ENCODE results near the gene PIGQ.
A peak's percentile ranks its signal among the peaks of the same experiment; 100 is the strongest.
"Not testable (repeated sequence)": the region's sequence is repeated elsewhere in the genome, so short reads cannot be mapped to it uniquely, and the experiment has no call there.

The PIGQ gene

GRCh38 chr16:595942-596735, 26.4 kb downstream of the PIGQ start:
- no peak for DNase-seq (ENCODE audit: low read depth)
- H3K4me3 ChIP-seq (ENCODE audit: low read depth, low read length): no peak overlapping the region
- in situ Hi-C loops (cut with HindIII; ENCODE audit: low sequenced_read_pairs): no loop called here
- TF ChIP-seq CTCF (IDR thresholded peaks at IDR 0.05; ENCODE audit: low read depth, low read length, missing control alignments): no peak

GRCh38 chr16:596736-597060, 26.9 kb downstream of the PIGQ start:
- in situ Hi-C loops (cut with HindIII; ENCODE audit: low sequenced_read_pairs): no loop called here

GRCh38 chr16:597655-598054, 27.9 kb downstream of the PIGQ start:
- in situ Hi-C loops (cut with HindIII; ENCODE audit: low sequenced_read_pairs); DNase-seq (ENCODE audit: low read depth); H3K4me3 ChIP-seq (ENCODE audit: low read depth, low read length): not testable (repeated sequence)

More at GRCh38 chr16:596736-597060, 26.9 kb downstream of the PIGQ start:
- TF ChIP-seq CTCF (IDR thresholded peaks at IDR 0.05; ENCODE audit: low read depth, low read length, missing control alignments): no peak
- DNase-seq (ENCODE audit: low read depth): no peak
- H3K4me3 ChIP-seq (ENCODE audit: low read depth, low read length): no peak overlapping the region

- H3K4me3 ChIP-seq (ENCODE audit: low read depth, low read length): no peak overlapping the region
- TF ChIP-seq CTCF (IDR thresholded peaks at IDR 0.05; ENCODE audit: low read depth, low read length, missing control alignments): no peak
- in situ Hi-C loops (cut with HindIII; ENCODE audit: low sequenced_read_pairs): no loop called here
- no peak for DNase-seq (ENCODE audit: low read depth)
These were observed 29.3 kb downstream of the PIGQ start for GRCh38 chr16:598823-599739.

- H3K4me3 ChIP-seq (ENCODE audit: low read depth, low read length): no peak overlapping the region
- peak; percentile 50 for TF ChIP-seq CTCF (IDR thresholded peaks at IDR 0.05; ENCODE audit: low read depth, low read length, missing control alignments)
- in situ Hi-C loops (cut with HindIII; ENCODE audit: low sequenced_read_pairs): no loop called here
- DNase-seq (ENCODE audit: low read depth): no peak
These were observed 31.0 kb downstream of the PIGQ start for GRCh38 chr16:600781-601180.

- in situ Hi-C loops (cut with HindIII; ENCODE audit: low sequenced_read_pairs): no loop called here
- no peak overlapping the region for H3K4me3 ChIP-seq (ENCODE audit: low read depth, low read length)
- DNase-seq (ENCODE audit: low read depth): no peak
- no peak for TF ChIP-seq CTCF (IDR thresholded peaks at IDR 0.05; ENCODE audit: low read depth, low read length, missing control alignments)
These were observed 34.2 kb downstream of the PIGQ start for GRCh38 chr16:603933-604332.

Data from astrocyte of the cerebellum (primary cell).